T-helper 1 cell treated with Interleukin-12 subunit alpha and Interleukin-12 subunit beta and Interleukin-4 antibody, amounts not matched to agents 30 μg/mL and 1 μg/mL, for 36 hours (primary cell): Measurements from ENCODE around the gene SLC5A12.

Source experiments
- H3K27ac Mint-ChIP-seq: one replicate; pipeline ENCODE4 v1.8.0; 2021; ENCODE audit warnings: mild to moderate bottlenecking, mixed read lengths
- H3K27me3 Mint-ChIP-seq: one replicate; pipeline ENCODE4 v1.8.0; 2021; ENCODE audit warnings: low read depth, mixed read lengths
- H3K36me3 Mint-ChIP-seq: one replicate; pipeline ENCODE4 v1.8.0; 2021; ENCODE audit warnings: low read depth, mixed read lengths
- H3K4me1 Mint-ChIP-seq: one replicate; pipeline ENCODE4 v1.8.0; 2021; ENCODE audit warnings: low read depth, mixed read lengths
- H3K4me3 Mint-ChIP-seq: one replicate; pipeline ENCODE4 v1.8.0; 2021; ENCODE audit warnings: mild to moderate bottlenecking, moderate library complexity, mixed read lengths
- H3K9me3 Mint-ChIP-seq: one replicate; pipeline ENCODE4 v1.8.0; 2021; ENCODE audit warnings: mixed read lengths

Gene SLC5A12

DNA sequence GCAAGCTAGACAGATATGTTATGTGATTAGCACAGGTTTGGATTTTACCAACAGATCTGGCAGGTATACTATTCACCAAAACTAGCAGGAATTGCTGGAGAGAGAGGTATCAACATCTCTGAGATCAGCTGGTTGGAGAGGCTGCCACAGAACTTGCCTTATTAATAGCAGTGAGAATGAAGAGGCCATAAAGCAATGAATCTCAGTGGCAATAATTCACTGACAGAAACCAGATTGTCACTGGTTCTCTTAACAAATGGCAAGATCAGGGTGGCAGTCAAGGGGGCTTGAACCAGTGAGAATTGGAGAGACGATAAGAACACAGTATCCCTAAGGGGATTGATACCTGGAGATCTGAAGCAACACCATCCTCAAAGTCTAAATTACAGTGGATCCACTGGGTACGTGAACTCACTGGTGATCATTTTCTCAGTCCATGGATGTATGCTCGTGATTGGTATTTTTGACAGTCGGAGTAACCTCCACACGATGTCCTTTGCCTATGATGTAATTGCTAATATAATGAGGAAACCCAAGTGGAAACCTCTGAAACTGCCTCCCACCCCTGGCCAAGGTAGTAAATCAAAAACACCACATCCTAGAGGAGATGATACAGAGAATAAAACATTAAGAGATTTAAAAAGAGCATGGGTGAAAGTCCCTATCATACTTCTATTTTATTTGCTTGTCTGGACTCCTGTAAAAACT, 17.7 kb upstream of the SLC5A12 start:
- no peaks in the 10 kb centered on the region for H3K27me3 Mint-ChIP-seq
- H3K4me3 Mint-ChIP-seq: no peak overlapping the region
- H3K4me1 Mint-ChIP-seq: no peaks in the 10 kb centered on the region
- H3K36me3 Mint-ChIP-seq: no peaks in the 10 kb centered on the region
- H3K27ac Mint-ChIP-seq: no peak overlapping the region
- H3K9me3 Mint-ChIP-seq: peaks cover 4% of the 10 kb centered on the region

DNA sequence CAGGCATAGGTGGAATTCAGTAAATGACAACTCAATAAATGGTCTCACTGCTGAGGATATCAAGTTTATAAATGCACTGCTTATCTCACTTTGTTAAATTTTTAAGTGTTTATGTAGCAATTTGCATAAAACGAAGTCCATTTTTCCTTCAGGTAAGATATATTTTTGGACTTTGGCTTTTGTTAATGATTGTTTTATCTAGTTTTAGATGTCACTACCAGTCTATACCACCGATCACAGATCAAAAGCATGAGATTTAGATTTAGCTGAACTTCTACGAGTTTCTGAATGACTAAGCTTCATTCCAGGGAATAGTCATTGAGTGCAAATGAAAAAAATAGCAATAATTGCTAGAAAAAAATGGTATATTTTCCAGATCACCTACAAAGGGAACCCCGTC, 12.8 kb upstream of the SLC5A12 start:
- no peak overlapping the region for H3K27ac Mint-ChIP-seq
- H3K27me3 Mint-ChIP-seq: no peaks in the 10 kb centered on the region
- peaks cover 12% of the 10 kb centered on the region for H3K9me3 Mint-ChIP-seq
- no peaks in the 10 kb centered on the region for H3K36me3 Mint-ChIP-seq
- H3K4me3 Mint-ChIP-seq: no peak overlapping the region
- H3K4me1 Mint-ChIP-seq: no peaks in the 10 kb centered on the region

DNA sequence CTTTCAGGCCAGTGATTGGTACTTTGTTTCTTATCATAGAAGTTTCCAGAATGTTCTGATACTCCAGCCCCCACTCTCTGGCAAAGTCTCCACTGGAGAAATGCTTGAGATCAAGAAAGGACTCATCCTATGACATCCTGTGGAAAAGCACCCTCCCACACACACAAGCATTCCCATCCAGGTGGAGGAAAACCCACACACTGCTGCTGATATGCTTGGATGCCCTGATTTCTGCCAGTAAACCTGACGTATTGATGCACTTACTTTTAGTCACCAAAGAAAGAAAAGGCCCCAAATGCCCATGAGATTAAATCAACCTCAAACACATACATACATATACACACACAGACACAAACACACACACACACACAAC, 9.2 kb upstream of the SLC5A12 start:
- Mint-ChIP-seq H3K4me1 (no peaks in the 10 kb centered on the region), H3K9me3 (peaks cover 12% of the 10 kb centered on the region), H3K27me3 (no peaks in the 10 kb centered on the region), H3K36me3 (no peaks in the 10 kb centered on the region), H3K4me3 (no peak overlapping the region), H3K27ac (no peak overlapping the region)

DNA sequence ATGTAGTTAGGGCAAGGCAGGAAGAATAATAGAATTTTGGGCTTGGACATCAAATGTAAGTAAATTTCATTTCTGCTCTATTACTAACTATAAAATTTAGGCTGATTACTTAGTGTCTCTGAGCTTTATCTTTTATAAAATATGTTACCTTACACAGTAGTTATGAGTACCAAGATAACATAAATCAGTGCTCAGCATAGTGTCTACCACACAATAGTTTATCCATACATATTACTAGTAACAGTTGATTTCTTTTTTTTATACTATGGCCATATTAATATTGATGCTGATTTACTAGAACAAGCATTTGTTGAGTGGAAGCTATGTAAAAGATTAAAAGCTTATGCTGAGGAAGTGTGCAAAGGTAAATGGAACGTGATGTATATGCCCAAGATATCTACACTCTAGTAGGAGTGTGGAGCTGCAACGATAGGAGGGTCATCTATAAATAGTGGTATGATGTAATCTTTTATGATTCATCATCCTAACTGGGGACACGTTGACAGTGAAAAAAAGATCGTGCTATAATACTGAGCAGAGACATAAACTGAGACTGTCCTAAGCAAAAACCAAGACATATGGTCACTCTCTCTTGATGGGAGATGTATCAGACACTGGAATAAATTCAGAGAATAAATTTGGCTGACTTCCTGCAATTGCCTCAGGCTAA, 8.7 kb upstream of the SLC5A12 start:
- H3K4me3 Mint-ChIP-seq: no peak overlapping the region
- H3K27ac Mint-ChIP-seq: no peak overlapping the region
- no peaks in the 10 kb centered on the region for H3K27me3 Mint-ChIP-seq
- no peaks in the 10 kb centered on the region for H3K4me1 Mint-ChIP-seq
- peaks cover 12% of the 10 kb centered on the region for H3K9me3 Mint-ChIP-seq
- H3K36me3 Mint-ChIP-seq: no peaks in the 10 kb centered on the region

DNA sequence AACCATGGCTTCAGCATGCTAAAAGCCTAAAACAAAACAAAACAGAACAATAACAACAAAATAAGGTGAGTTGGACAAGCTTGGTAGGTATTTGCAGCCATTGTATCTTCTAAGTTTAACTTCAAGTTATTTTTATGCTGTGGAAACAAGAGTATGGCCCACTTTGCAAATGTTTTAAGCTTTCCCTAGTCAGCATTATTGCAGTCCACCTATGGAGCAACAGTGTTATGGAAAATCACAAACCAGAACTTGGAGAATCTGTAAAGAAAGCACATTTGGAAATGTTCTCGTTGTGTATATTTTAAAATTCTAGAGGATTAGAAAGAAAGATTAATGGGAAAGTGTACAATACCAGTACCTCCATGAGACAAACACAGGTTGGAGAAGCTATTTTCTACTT, 7.4 kb upstream of the SLC5A12 start:
- H3K27me3 Mint-ChIP-seq: no peaks in the 10 kb centered on the region
- H3K27ac Mint-ChIP-seq: no peak overlapping the region
- peaks cover 11% of the 10 kb centered on the region for H3K9me3 Mint-ChIP-seq
- no peaks in the 10 kb centered on the region for H3K36me3 Mint-ChIP-seq
- no peaks in the 10 kb centered on the region for H3K4me1 Mint-ChIP-seq
- H3K4me3 Mint-ChIP-seq: no peak overlapping the region

DNA sequence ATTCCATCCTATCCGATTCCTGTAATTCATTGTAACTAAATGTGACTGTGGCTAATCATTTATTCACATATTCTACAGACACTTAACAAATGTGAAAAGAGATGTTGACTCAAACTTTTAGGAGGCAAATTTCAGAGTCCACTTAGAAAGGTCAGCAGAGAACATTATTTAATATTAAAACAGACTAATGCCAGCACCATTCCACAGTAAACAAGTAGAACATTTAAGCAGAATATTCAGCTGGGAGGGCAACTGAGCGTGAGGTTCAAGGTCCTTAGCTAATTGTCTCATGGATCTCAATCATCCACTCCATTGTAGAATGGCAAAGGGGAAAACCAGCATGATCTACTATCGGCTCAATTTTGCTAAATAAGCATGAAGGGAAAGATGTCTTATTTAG, 5.1 kb upstream of the SLC5A12 start:
- Mint-ChIP-seq H3K4me1 (no peaks in the 10 kb centered on the region), H3K9me3 (no peaks in the 10 kb centered on the region), H3K27me3 (no peaks in the 10 kb centered on the region), H3K27ac (no peak overlapping the region), H3K36me3 (no peaks in the 10 kb centered on the region), H3K4me3 (no peak overlapping the region)

DNA sequence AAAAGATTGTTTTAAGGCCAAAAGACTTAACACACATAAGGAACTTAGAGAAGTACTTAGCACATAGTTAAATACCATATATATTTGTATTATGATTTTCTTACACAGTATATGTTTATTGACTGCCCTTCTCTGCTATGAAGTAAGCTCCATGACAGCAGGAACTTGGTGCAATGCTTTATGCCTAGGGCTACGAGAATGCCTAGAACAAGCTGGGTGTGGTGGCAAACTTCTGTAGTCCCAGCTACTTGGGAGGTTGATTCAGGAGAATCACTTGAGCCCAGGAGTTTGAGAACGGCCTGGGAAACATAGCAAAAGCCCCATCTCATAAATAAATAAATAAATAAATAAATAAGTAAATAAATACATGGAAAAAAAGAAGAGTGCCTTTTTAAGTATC, 1.9 kb downstream of the SLC5A12 start:
- H3K36me3 Mint-ChIP-seq: no peaks in the 10 kb centered on the region
- no peak overlapping the region for H3K27ac Mint-ChIP-seq
- no peaks in the 10 kb centered on the region for H3K27me3 Mint-ChIP-seq
- no peaks in the 10 kb centered on the region for H3K4me1 Mint-ChIP-seq
- H3K9me3 Mint-ChIP-seq: no peaks in the 10 kb centered on the region
- no peak overlapping the region for H3K4me3 Mint-ChIP-seq

DNA sequence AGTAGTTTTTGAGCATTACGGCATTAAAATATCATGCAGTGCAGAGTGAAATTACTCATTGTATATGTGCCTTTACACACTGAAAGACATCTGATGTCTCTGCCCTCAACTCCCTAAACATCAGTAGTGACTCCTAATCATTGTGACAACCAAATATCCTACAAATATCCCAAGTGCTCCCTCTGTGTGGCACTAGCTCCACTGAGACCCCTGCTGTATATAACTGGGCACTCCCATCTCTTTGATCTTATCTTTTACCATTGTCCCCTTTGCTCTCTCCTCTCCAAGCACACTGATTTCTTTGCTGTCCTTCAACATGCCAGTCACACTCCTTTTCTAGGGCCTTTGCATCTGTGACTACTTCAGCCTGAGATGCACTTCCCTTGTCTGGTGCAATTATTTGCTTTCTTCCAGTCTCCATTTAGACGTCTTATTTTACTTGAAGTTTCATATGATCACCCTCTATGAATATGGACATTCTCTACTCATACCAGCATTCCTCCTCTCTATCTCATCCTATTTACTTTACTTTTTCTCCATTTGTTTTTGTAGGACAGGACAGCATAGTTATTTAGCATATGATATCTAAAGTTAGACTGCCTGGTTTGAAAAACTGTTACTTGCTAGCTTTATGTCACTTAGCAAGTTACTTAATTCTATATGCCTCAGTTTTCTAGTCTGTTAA, 2.4 kb downstream of the SLC5A12 start:
- Mint-ChIP-seq H3K4me3 (no peak overlapping the region), H3K9me3 (no peaks in the 10 kb centered on the region), H3K36me3 (no peaks in the 10 kb centered on the region), H3K27me3 (no peaks in the 10 kb centered on the region), H3K4me1 (no peaks in the 10 kb centered on the region), H3K27ac (no peak overlapping the region)

DNA sequence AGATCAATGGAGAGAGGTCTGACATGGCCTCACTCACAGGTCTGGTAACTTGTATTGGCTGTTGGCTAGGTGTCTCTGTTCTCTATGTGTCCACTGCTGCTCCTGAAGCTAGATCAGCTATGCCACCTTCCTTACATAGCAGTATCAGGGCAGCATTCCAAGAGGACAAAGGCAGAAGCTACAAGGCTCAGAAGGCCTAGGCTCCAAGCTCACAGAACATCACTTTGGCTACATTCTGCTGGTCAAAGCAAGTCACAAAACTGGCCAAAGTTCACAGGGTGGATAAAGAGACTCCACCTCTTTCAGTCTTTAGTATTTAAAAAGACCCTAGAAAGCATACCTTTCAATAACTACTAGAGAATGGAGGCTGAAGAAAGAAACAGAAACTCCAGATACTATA, 4.1 kb downstream of the SLC5A12 start:
- Mint-ChIP-seq H3K4me3 (no peak overlapping the region), H3K4me1 (no peaks in the 10 kb centered on the region), H3K27ac (no peak overlapping the region)

DNA sequence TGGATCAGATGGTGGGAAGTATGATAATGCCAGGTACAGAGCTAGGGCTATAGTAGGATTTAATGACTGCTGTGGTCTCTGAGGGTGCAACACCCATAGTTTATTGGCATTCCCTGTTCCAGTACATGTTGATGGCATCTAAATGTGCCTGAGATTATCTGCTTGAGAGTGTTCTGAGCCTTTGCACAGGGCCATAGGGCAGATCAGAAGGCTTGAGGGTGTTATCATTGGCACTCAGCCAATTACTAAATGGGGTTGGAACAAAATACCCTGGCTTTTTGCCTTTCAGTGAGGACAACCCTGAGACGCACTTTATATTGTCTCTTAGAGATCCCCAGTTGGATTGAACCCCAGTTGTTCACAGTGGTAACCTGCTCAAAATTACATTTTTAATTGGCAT, 6.7 kb downstream of the SLC5A12 start:
- no peak overlapping the region for H3K27ac Mint-ChIP-seq
- H3K4me3 Mint-ChIP-seq: no peak overlapping the region
- no peaks in the 10 kb centered on the region for H3K27me3 Mint-ChIP-seq
- no peaks in the 10 kb centered on the region for H3K4me1 Mint-ChIP-seq
- no peaks in the 10 kb centered on the region for H3K9me3 Mint-ChIP-seq
- H3K36me3 Mint-ChIP-seq: no peaks in the 10 kb centered on the region

More for the DNA sequence above, 4.1 kb downstream of the SLC5A12 start:
- H3K36me3 Mint-ChIP-seq: no peaks in the 10 kb centered on the region
- no peaks in the 10 kb centered on the region for H3K9me3 Mint-ChIP-seq
- H3K27me3 Mint-ChIP-seq: no peaks in the 10 kb centered on the region

DNA sequence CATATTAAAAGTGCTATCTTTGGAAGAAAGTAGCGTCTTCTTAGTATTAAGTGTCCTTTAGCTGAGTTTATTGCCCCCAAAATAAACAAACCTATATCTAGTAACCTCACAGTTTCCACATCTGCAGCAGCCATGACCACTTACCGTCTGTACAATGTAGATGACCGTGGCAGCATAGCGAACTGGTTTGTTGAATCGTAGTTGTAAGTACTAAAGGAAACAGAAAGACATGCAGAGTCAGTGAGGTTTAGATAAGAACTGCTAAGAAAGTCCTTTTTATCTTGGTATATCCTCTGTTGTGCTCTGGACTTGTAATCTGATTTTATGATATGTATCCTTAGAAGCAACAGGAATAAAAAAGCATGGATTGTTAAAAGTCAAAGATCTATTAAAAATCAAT, 9.4 kb downstream of the SLC5A12 start:
- no peak overlapping the region for H3K4me3 Mint-ChIP-seq
- H3K27ac Mint-ChIP-seq: no peak overlapping the region
- H3K36me3 Mint-ChIP-seq: no peaks in the 10 kb centered on the region
- no peaks in the 10 kb centered on the region for H3K4me1 Mint-ChIP-seq
- no peaks in the 10 kb centered on the region for H3K27me3 Mint-ChIP-seq
- H3K9me3 Mint-ChIP-seq: no peaks in the 10 kb centered on the region

DNA sequence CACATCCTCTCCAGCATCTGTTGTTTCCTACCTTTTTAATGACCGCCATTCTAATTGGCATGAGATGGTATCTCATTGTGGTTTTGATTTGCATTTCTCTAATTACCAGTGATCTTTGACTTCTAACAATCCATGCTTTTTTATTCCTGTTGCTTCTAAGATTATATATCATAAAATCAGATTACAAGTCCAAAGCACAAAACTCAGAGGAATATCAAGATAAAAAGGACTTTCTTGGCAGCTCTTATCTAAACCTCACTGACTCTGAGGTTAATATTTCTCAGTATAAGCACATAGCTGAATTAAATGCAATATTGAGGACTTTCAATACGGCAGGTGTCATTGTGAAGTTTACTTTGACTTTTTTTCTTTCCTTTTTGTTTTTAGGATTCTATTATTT, 11.4 kb downstream of the SLC5A12 start:
- Mint-ChIP-seq H3K27ac (no peak overlapping the region), H3K4me3 (no peak overlapping the region), H3K9me3 (no peaks in the 10 kb centered on the region), H3K4me1 (no peaks in the 10 kb centered on the region), H3K27me3 (no peaks in the 10 kb centered on the region), H3K36me3 (no peaks in the 10 kb centered on the region)

DNA sequence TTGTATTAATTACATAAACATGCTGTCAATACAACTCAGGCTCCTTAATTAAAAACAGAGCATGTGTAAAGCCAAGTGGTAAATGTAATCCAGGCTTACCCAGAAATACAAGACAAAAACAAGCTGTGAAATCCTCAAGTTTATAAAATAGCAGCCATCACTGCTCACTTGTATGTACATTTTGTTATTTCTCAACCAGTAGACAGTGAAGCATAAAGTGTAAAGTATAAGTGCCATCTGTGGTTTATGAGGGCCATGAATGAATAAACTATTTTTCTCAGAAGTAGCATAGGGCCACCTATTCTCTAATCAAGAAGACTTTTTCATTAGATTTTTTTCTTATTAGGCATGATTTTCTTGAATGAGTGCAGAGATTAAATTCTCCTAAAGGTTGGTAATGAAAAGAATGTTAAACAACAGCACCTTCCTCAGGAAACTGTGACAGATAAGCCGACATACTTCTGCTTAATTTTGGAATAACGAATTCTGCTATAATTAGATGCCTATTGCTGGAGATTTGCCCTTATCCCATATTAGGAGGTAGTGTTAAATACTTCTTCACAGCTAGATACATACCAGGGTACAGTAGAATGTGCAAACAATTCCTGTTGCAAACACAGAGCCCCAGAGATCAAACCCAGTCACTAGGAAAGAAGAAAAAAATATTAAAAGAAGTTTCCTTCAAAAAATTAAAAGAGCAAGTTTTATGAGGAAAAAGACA, 13.0 kb downstream of the SLC5A12 start:
- Mint-ChIP-seq H3K4me1 (no peaks in the 10 kb centered on the region), H3K36me3 (no peaks in the 10 kb centered on the region), H3K4me3 (no peak overlapping the region), H3K27me3 (no peaks in the 10 kb centered on the region), H3K9me3 (no peaks in the 10 kb centered on the region), H3K27ac (no peak overlapping the region)

DNA sequence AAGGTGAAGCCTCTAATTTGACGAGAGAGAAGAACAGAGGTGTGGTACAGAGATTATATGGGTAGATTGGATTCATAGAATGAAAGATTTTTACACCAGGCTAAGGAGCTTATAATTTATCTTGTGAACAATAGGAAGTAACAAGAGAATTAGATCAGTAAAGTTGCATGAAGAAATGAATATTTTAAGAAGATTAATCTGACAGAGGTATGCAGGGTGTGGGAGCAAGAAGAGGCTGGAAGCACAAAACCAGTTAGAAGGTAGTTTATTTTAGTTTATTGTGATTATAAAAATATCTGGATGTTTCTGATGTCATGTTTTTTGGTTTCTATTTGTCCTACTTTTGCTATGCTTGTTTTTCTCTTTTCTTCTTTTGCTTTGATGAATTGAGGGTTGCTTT, 15.7 kb downstream of the SLC5A12 start:
- H3K4me3 Mint-ChIP-seq: no peak overlapping the region
- H3K27me3 Mint-ChIP-seq: no peaks in the 10 kb centered on the region
- H3K9me3 Mint-ChIP-seq: no peaks in the 10 kb centered on the region
- no peak overlapping the region for H3K27ac Mint-ChIP-seq
- no peaks in the 10 kb centered on the region for H3K36me3 Mint-ChIP-seq
- H3K4me1 Mint-ChIP-seq: no peaks in the 10 kb centered on the region

DNA sequence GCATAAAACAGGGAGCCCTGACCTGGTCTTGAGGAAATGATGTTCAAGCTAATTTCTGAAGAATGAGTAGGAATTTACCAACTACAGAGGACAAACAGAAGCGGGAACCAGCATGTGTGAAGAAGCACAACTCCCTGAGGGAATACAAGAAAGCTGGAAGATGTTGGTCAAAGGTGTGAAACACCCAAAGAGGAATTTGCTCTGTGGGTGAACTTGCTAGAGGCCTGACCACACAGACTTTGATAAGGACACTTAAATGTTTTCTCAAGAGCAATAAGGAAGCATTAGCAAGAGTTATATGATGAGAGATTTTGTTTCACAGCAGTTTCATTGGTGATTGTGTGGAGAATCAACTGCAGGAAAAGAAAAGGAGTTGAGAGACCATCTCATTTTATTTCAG, 17.6 kb downstream of the SLC5A12 start:
- no peaks in the 10 kb centered on the region for H3K27me3 Mint-ChIP-seq
- H3K36me3 Mint-ChIP-seq: no peaks in the 10 kb centered on the region
- H3K4me1 Mint-ChIP-seq: no peaks in the 10 kb centered on the region
- no peaks in the 10 kb centered on the region for H3K9me3 Mint-ChIP-seq
- H3K4me3 Mint-ChIP-seq: no peak overlapping the region
- no peak overlapping the region for H3K27ac Mint-ChIP-seq
